B cell (primary cell): ENCODE measurements around the gene ELAPOR1. TPM values are rescaled to one million over a fixed set of nuclear protein-coding genes. Genes with fewer than 3 reads are reported as not detected.

ENCODE experiments used
- ATAC-seq: fragments of 200-7000 bp; cut with Tn5 transposase; one replicate; pipeline ENCODE4 v1.10.0; 2021; ENCODE audit warnings: low read depth, mild to moderate bottlenecking, moderate number of reproducible peaks, moderate library complexity
- CTCF ChIA-PET: fragments of 350-600 bp; sonication (Branson Sonifier 250); formaldehyde crosslinking; loops from one replicate; lab custom pipeline; 2021; ENCODE audit warnings: antibody characterized with exemption, inconsistent platforms; lab: Charles Lee
- POLR2A ChIA-PET: fragments of 350-600 bp; sonication (Branson Sonifier 250); formaldehyde crosslinking; loops from one replicate; lab custom pipeline; 2021; ENCODE audit warnings: antibody characterized with exemption; lab: Charles Lee
- DNase-seq: peaks from one replicate; pipeline ENCODE4 v3.0.0; 2013
- H2AFZ ChIP-seq: 2 replicates; pipeline ENCODE4 v1.6.1; 2012; ENCODE audit warnings: mild to moderate bottlenecking, low read depth, low read length; ENCODE audit not compliant: insufficient read depth, poor library complexity, severe bottlenecking
- H3K27ac ChIP-seq, 2 donors: 1 replicate in 1 of 2; 2 replicates in 1 of 2; pipeline ENCODE4 v1.5.1; 2012 to 2013; ENCODE audit warnings: low read length in 2 of 2, mild to moderate bottlenecking in 2 of 2, moderate library complexity in 1 of 2
- H3K27me3 ChIP-seq, 4 experiments: fragments of 200-600 bp in 1 of 4; sonication (generic) in 1 of 4; replicated peaks in 1 of 4; 1 replicate in 2 of 4; 2 replicates in 2 of 4; pipeline versions ENCODE4 v1.6.1 to v1.7.0; 2013 to 2016; ENCODE audit warnings: low read length in 3 of 4, mild to moderate bottlenecking in 2 of 4, mixed read lengths in 1 of 4, moderate library complexity in 1 of 4; ENCODE audit not compliant: insufficient read depth in 4 of 4, control insufficient read depth in 3 of 4; ENCODE audit errors: control extremely low read depth in 1 of 4
- H3K36me3 ChIP-seq, 2 experiments: replicated peaks in 1 of 2; 1 replicate in 1 of 2; 2 replicates in 1 of 2; pipeline versions ENCODE4 v1.6.1 to v1.7.1; 2013; ENCODE audit warnings: low read length in 1 of 2; ENCODE audit not compliant: insufficient read depth in 2 of 2, control insufficient read depth in 1 of 2; ENCODE audit errors: control extremely low read depth in 1 of 2, extremely low read depth in 1 of 2
- H3K4me1 ChIP-seq, 2 donors: fragments of 200-600 bp in 1 of 2; sonication (generic) in 1 of 2; 1 replicate in 1 of 2; 2 replicates in 1 of 2; pipeline versions ENCODE4 v1.5.1 to v1.6.1; 2013 to 2017; ENCODE audit warnings: low read length in 2 of 2; ENCODE audit not compliant: control insufficient read depth in 2 of 2, insufficient read depth in 2 of 2
- H3K4me2 ChIP-seq: replicated peaks from 2 replicates; pipeline ENCODE3; 2012; ENCODE audit warnings: mild to moderate bottlenecking, low read depth, low read length; ENCODE audit not compliant: poor library complexity, severe bottlenecking
- H3K4me3 ChIP-seq, 5 experiments: fragments of 200-600 bp in 1 of 5; sonication (generic) in 1 of 5; 1 replicate in 3 of 5; 2 replicates in 2 of 5; pipeline versions ENCODE4 v1.5.1 to v1.7.0; 2011 to 2016; ENCODE audit warnings: low read length in 4 of 5, mild to moderate bottlenecking in 4 of 5, low read depth in 2 of 5, control low read depth in 1 of 5, moderate library complexity in 1 of 5; ENCODE audit not compliant: insufficient read depth in 1 of 5; ENCODE audit errors: control extremely low read depth in 1 of 5, extremely low read depth in 1 of 5
- H3K79me2 ChIP-seq: fragments of 200-600 bp; sonication (generic); one replicate; pipeline ENCODE4 v1.6.0; 2016; ENCODE audit warnings: low read length; ENCODE audit not compliant: control insufficient read depth, insufficient read depth
- H3K9ac ChIP-seq: fragments of 200-600 bp; sonication (generic); 2 replicates; pipeline ENCODE4 v1.6.1; 2017; ENCODE audit warnings: mild to moderate bottlenecking, low read length, moderate library complexity
- H3K9me3 ChIP-seq, 3 donors: one replicate each; pipeline versions ENCODE4 v1.6.1 to v1.7.1; 2013; ENCODE audit warnings: low read length in 2 of 3; ENCODE audit not compliant: control insufficient read depth in 2 of 3, insufficient read depth in 1 of 3; ENCODE audit errors: control extremely low read depth in 1 of 3
- H4K20me1 ChIP-seq: 2 replicates; pipeline ENCODE4 v1.6.0; 2012; ENCODE audit warnings: mild to moderate bottlenecking, low read length; ENCODE audit not compliant: insufficient read depth, control insufficient read depth, poor library complexity, severe bottlenecking
- H3K27ac Mint-ChIP-seq: one replicate; pipeline ENCODE4 v1.8.0; 2021; ENCODE audit warnings: mixed read lengths
- H3K27me3 Mint-ChIP-seq: one replicate; pipeline ENCODE4 v1.8.0; 2021; ENCODE audit warnings: mixed read lengths
- H3K4me1 Mint-ChIP-seq: one replicate; pipeline ENCODE4 v1.8.0; 2021; ENCODE audit warnings: mixed read lengths
- H3K4me3 Mint-ChIP-seq: one replicate; pipeline ENCODE4 v1.8.0; 2021; ENCODE audit warnings: mixed read lengths
- H3K9me3 Mint-ChIP-seq: one replicate; pipeline ENCODE4 v1.8.0; 2022; ENCODE audit warnings: mixed read lengths; ENCODE audit not compliant: insufficient read depth
- EZH2 ChIP-seq: IDR thresholded peaks from 2 replicates; pipeline ENCODE4 v1.6.1; 2012; ENCODE audit warnings: borderline replicate concordance, low read depth, mild to moderate bottlenecking, moderate library complexity, low read length; ENCODE audit not compliant: insufficient read depth, poor library complexity, severe bottlenecking
- WGBS: methylation state at CpG from one replicate; pipeline ENCODE4 v1.1.5; 2013; ENCODE audit warnings: missing lambda C conversion rate; ENCODE audit not compliant: insufficient coverage; 5-methylcytosine and 5-hydroxymethylcytosine counted together
- intact Hi-C: fragments of 100-400 bp; cut with micrococcal nuclease; formaldehyde crosslinking; loops from one replicate; pipeline ENCODE4 v1.10.0; 2022
- polyA plus RNA-seq: library from polyadenylated mRNA; depleted of rRNA; stranded (reverse); fragments of >200 nt; gene quantifications from 2 replicates; pipeline ENCODE4 v1.2.3, GENCODE V29; 2012
- total RNA-seq, 2 donors: library from RNA; stranded (reverse); fragments of 120-200 nt in 1 of 2; gene quantifications; 1 replicate in 1 of 2; 2 replicates in 1 of 2; pipeline versions ENCODE4 v1.2.3 to v1.2.4, GENCODE V29; 2013 to 2022
- TF ChIP-seq, protein P1 (sequence below): fragments of 200-600 bp; IDR thresholded peaks from one replicate; pipeline ENCODE4 v1.8.0; 2022; ENCODE audit warnings: antibody characterized with exemption, mild to moderate bottlenecking

ELAPOR1 gene
- total and polyA plus RNA-seq, 2 donors (not counting 1 experiment from before 2014, with no cell fraction given) = 2.2 to 2.3 TPM

DNA sequence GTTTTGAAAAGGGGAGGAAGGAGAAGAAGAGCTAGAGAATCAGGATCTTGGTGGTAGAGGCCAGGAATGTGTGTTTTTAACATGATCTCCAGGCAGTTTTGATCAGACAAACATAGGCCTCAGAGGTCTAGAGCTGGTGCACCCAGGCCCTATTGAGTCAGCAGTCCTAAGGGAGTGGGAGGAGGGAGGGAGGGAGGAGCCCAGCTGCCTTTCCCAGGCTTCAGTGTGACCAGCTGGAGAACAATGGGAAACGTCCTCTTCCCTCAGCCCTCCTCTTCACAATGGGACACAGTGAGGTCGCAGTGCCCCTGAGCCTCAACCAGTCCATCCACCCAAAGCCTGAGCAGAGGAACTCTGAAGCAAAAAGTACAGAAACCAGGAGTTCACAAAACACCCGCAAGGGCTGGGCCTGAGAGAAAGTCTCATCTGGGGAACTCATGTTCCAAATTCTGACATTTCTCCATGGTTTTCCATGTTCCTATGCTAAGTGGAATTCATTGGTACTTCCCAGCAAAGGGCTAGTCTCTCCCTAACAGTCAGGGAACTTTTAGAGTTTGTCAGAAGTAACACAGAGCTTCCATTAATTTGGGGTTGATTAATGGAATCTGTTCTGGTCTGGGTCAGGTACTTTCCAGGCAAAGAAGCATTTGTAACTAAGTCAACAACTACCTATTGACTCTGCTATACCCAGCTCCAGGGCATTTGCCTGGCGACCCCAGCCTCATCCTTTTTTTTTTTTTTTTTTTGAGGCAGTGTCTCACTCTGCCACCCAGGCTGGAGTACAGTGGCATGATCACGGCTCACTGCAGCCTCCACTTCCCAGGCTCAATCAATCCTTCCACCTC, 37.5 kb downstream of the ELAPOR1 start:
- H3K4me1 Mint-ChIP-seq = peaks cover 10% of the 10 kb centered on the region
- intact Hi-C loops = no loop called here
- H3K27ac ChIP-seq = no peak overlapping the region
- no peaks in the 10 kb centered on the region for H4K20me1 ChIP-seq
- H3K27me3 ChIP-seq = no peaks in the 10 kb centered on the region
- no peaks in the 10 kb centered on the region for H3K9me3 ChIP-seq
- TF ChIP-seq, protein P1, sequence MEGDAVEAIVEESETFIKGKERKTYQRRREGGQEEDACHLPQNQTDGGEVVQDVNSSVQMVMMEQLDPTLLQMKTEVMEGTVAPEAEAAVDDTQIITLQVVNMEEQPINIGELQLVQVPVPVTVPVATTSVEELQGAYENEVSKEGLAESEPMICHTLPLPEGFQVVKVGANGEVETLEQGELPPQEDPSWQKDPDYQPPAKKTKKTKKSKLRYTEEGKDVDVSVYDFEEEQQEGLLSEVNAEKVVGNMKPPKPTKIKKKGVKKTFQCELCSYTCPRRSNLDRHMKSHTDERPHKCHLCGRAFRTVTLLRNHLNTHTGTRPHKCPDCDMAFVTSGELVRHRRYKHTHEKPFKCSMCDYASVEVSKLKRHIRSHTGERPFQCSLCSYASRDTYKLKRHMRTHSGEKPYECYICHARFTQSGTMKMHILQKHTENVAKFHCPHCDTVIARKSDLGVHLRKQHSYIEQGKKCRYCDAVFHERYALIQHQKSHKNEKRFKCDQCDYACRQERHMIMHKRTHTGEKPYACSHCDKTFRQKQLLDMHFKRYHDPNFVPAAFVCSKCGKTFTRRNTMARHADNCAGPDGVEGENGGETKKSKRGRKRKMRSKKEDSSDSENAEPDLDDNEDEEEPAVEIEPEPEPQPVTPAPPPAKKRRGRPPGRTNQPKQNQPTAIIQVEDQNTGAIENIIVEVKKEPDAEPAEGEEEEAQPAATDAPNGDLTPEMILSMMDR = no peak
- TF ChIP-seq EZH2 = no peak
- ChIA-PET CTCF (no interaction called here), POLR2A (no interaction called here)
- DNase-seq (no peak), ATAC-seq (no peak)
- H3K36me3 ChIP-seq = no peaks in the 10 kb centered on the region
- H3K4me2 ChIP-seq = no peak overlapping the region
- no peak overlapping the region for H3K4me3 Mint-ChIP-seq
- H3K27ac Mint-ChIP-seq = no peak overlapping the region
- 94% methylated on average over 4 of the region's 5 CpGs for WGBS
- H3K4me1 ChIP-seq = peaks cover 0 to 7% of the 10 kb centered on the region in 2 donors
- no peak overlapping the region for H2AFZ ChIP-seq
- peaks cover 4% of the 10 kb centered on the region for H3K27me3 Mint-ChIP-seq
- H3K79me2 ChIP-seq = no peaks in the 10 kb centered on the region
- H3K9me3 Mint-ChIP-seq = no peaks in the 10 kb centered on the region
- no peak overlapping the region for H3K4me3 ChIP-seq
- no peak overlapping the region for H3K9ac ChIP-seq

DNA sequence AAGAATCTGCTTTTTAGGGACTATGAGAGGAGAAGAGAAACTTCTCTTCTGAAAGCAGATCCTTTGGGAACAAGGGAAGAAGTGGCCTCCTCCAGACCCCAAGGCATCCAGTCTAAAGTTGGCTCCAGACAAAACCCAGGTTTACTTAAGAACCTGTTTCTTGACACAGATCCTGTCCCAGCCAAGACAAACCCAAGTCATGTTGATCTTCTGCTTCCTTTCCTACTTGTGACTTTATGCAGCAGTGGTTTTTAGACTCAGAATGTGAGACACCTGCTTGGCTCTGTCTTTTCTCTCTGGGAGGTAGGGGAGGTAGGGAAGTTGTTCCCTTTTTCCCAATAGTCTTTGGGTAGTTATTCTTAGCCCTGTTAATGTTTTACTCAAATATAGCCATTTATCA, 38.3 kb downstream of the ELAPOR1 start:
- POLR2A ChIA-PET = no interaction called here
- Histone ChIP-seq H3K4me2 (no peak overlapping the region), H3K9ac (no peak overlapping the region), H3K79me2 (no peaks in the 10 kb centered on the region), H3K27ac (no peak overlapping the region), H3K36me3 (no peaks in the 10 kb centered on the region), H4K20me1 (no peaks in the 10 kb centered on the region), H3K9me3 (no peaks in the 10 kb centered on the region), H2AFZ (no peak overlapping the region), H3K4me3 (no peak overlapping the region), H3K27me3 (peaks cover 0 to 4% (median 0%) of the 10 kb centered on the region in 4 experiments), H3K4me1 (peaks cover 0 to 7% of the 10 kb centered on the region in 2 donors)
- TF ChIP-seq, protein P1 = no peak
- DNase-seq (no peak), ATAC-seq (no peak)
- intact Hi-C loops = no loop called here
- H3K9me3 Mint-ChIP-seq = no peaks in the 10 kb centered on the region
- no peak overlapping the region for H3K4me3 Mint-ChIP-seq
- H3K27me3 Mint-ChIP-seq = peaks cover 4% of the 10 kb centered on the region
- CTCF ChIA-PET = no interaction called here
- H3K27ac Mint-ChIP-seq = no peak overlapping the region
- H3K4me1 Mint-ChIP-seq = peaks cover 10% of the 10 kb centered on the region
